Kidney (tissue), 14 donors: ENCODE data around the gene MLPH. TPM values are rescaled to one million over a fixed set of nuclear protein-coding genes. Genes with fewer than 3 reads are reported as not detected.
A peak's percentile ranks its signal among the peaks of the same experiment; 100 is the strongest.

Experiments used
- DNase-seq, 5 donors: peaks; one replicate each; pipeline ENCODE4 v3.0.0-alpha.2; 2013 to 2020
- FAIRE-seq: peaks from 2 replicates; lab custom pipeline; 2012; peaks lifted over from hg19 to GRCh38; lab: Jason Lieb, UNC
- H3K27ac ChIP-seq, 2 donors: one replicate each; pipeline ENCODE4 v1.7.0; 2013; ENCODE audit warnings: low read depth in 2 of 2, low read length in 2 of 2, inconsistent platforms in 1 of 2
- H3K27me3 ChIP-seq: one replicate; pipeline ENCODE4 v1.7.1; 2013; ENCODE audit warnings: low read length, inconsistent platforms; ENCODE audit not compliant: control insufficient read depth, insufficient read depth
- H3K36me3 ChIP-seq, 3 donors: one replicate each; pipeline versions ENCODE4 v1.7.0 to v1.7.1; 2013; ENCODE audit warnings: low read length in 3 of 3, control low read depth in 1 of 3, inconsistent platforms in 1 of 3; ENCODE audit not compliant: insufficient read depth in 3 of 3, control insufficient read depth in 2 of 3
- H3K4me1 ChIP-seq, 3 donors: one replicate each; pipeline versions ENCODE4 v1.7.0 to v1.7.1; 2013; ENCODE audit warnings: low read length in 3 of 3, inconsistent platforms in 1 of 3, low read depth in 1 of 3; ENCODE audit not compliant: control insufficient read depth in 2 of 3, insufficient read depth in 2 of 3
- H3K4me3 ChIP-seq, 3 donors: one replicate each; pipeline versions ENCODE4 v1.7.0 to v1.8.1; 2013; ENCODE audit warnings: low read length in 3 of 3, control low read depth in 1 of 3, inconsistent platforms in 1 of 3
- H3K9ac ChIP-seq, 3 donors: one replicate each; pipeline versions ENCODE4 v1.7.0 to v1.7.1; 2013; ENCODE audit warnings: low read length in 3 of 3, control low read depth in 1 of 3, inconsistent platforms in 1 of 3
- H3K9me3 ChIP-seq, 3 donors: one replicate each; pipeline versions ENCODE4 v1.7.0 to v1.7.1; 2013; ENCODE audit warnings: low read length in 3 of 3, control low read depth in 1 of 3, inconsistent platforms in 1 of 3; ENCODE audit not compliant: control insufficient read depth in 2 of 3, insufficient read depth in 1 of 3
- CTCF ChIP-seq: IDR thresholded peaks from 3 replicates; pipeline ENCODE4 v1.5.1; 2012; ENCODE audit warnings: mild to moderate bottlenecking, moderate library complexity, borderline replicate concordance; ENCODE audit not compliant: insufficient read depth; ENCODE audit errors: extremely low read depth
- intact Hi-C: fragments of 100-400 bp; cut with DNase I; formaldehyde crosslinking; loops from one replicate; pipeline ENCODE4 v1.11.1; 2022
- polyA plus RNA-seq: library from polyadenylated mRNA; stranded (reverse); fragments of 350-450 nt; fragmentation: Illumina TruSeq; extraction: RNeasy Lipid Tissue Mini Kit (QIAGEN cat#74804); gene quantifications from one replicate; pipeline ENCODE4 v1.2.3, GENCODE V29; 2014; ENCODE audit warnings: low read depth, low replicate concordance; ENCODE audit not compliant: insufficient read depth
- total RNA-seq: library from RNA; stranded (reverse); fragmentation: NEBNext Ultra II Directional; extraction: Animal tissue kit (Norgen Biotek cat#: 25700); gene quantifications from one replicate; pipeline ENCODE4 v1.2.1, GENCODE V29; 2021
- donor health status: control.
- donor health status: control.
- donor health status: control.
- donor health status: control.
- donor health status: control.
- donor health status: DM: yes; HTN: yes; CAD: no.
- donor health status: Normal renal cell carcinoma (clear cell type).

MLPH gene
- total and polyA plus RNA-seq, 2 donors from 2014 or later: 4.6 to 9.6 TPM

GRCh38 chr2:237581751-237582746 is 95.0 kb downstream of the MLPH start:
- intact Hi-C loops: loop anchor here (10.0 kb wide), 1 partner anchor 163 kb away; no protein-coding TSS in a partner anchor
- H3K27ac ChIP-seq: peak overlapping the region; percentile 48 to 62
- H3K4me1 ChIP-seq: peaks cover 0 to 16% (median 7%) of the 10 kb centered on the region in 3 donors
- DNase-seq (peak; percentile 77 to 89 (median 80)), FAIRE-seq (no peak)
- H3K36me3 ChIP-seq: peaks cover 0 to 16% (median 9%) of the 10 kb centered on the region in 3 donors
- TF ChIP-seq CTCF: peak; percentile 80
- H3K27me3 ChIP-seq: no peaks in the 10 kb centered on the region
- H3K9ac ChIP-seq: peak overlapping the region in 1 of 3 donors; percentile 35
- H3K9me3 ChIP-seq: no peaks in the 10 kb centered on the region
- no peak overlapping the region for H3K4me3 ChIP-seq

GRCh38 chr2:237583385-237584295 is 96.6 kb downstream of the MLPH start:
- DNase-seq (peak in 2 of 5 donors; percentile 38 to 57), FAIRE-seq (no peak)
- TF ChIP-seq CTCF: no peak
- Histone ChIP-seq H3K4me3 (no peak overlapping the region), H3K27me3 (no peaks in the 10 kb centered on the region), H3K36me3 (peaks cover 0 to 10% (median 4%) of the 10 kb centered on the region in 3 donors), H3K9me3 (no peaks in the 10 kb centered on the region), H3K9ac (no peak overlapping the region), H3K4me1 (peaks cover 0 to 12% (median 7%) of the 10 kb centered on the region in 3 donors), H3K27ac (no peak overlapping the region)
- intact Hi-C loops: loop anchor here (10.0 kb wide), 1 partner anchor 161 kb away; no protein-coding TSS in a partner anchor

- H3K9ac ChIP-seq: no peak overlapping the region
- DNase-seq (peak in 2 of 5 donors; percentile 26 to 43), FAIRE-seq (no peak)
- TF ChIP-seq CTCF: no peak
- H3K4me1 ChIP-seq: peaks cover 0 to 12% (median 7%) of the 10 kb centered on the region in 3 donors
- H3K9me3 ChIP-seq: no peaks in the 10 kb centered on the region
- no peak overlapping the region for H3K27ac ChIP-seq
- no peaks in the 10 kb centered on the region for H3K27me3 ChIP-seq
- no peak overlapping the region for H3K4me3 ChIP-seq
- intact Hi-C loops: loop anchor here (10.0 kb wide), 1 partner anchor 159 kb away; no protein-coding TSS in a partner anchor
- H3K36me3 ChIP-seq: peaks cover 0 to 2% (median 0%) of the 10 kb centered on the region in 3 donors
Observed at GRCh38 chr2:237585590-237586221, 98.7 kb downstream of the MLPH start.
